ENCODE results near the gene PCAT7. TPM values are rescaled to one million over a fixed set of nuclear protein-coding genes. Genes with fewer than 3 reads are reported as not detected.

The PCAT7 gene
- total and polyA plus RNA-seq, 10 of the 15 experiments (the other 5 are each of a cell fraction or from before 2014, with no cell fraction given) = 0.04 TPM; not detected in 9

DNA sequence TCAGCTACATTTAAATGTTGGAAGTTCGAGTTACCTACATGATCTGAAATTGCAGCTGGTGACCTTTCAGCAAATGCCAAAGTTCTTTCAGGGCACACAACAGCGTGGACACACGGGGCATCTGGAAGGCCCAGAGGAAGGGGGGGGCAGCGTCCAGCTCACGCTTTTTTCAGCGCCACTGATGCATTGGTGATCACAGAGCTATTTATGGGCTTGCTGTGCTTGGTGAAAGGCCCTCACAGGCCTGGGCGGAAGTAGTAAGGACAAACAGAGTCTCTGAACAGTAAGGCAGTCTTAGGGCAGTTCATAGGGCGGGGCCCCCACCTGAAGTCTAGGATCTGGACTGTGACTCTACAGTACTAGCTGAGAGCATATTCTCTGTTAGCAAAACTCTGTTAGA is 45.4 kb downstream of the PCAT7 start:
- Histone ChIP-seq H3K9ac (ENCODE audit: control insufficient read depth, insufficient read depth, low read length) (no peak overlapping the region), H2AFZ (ENCODE audit: control insufficient read depth, low read depth, low read length) (no peak overlapping the region), H3K36me3 (ENCODE audit: control insufficient read depth in 2 of 2, insufficient read depth in 2 of 2, low read length in 1 of 2) (no peaks in the 10 kb centered on the region), H3K9me3 (replicated peaks; ENCODE audit: control insufficient read depth, insufficient read depth, low read length) (no peaks in the 10 kb centered on the region), H3K4me2 (ENCODE audit: control insufficient read depth, insufficient read depth) (no peak overlapping the region), H3K27me3 (replicated peaks in 1 of 2; ENCODE audit: control insufficient read depth in 2 of 2, insufficient read depth in 2 of 2, low read length in 1 of 2) (no peaks in the 10 kb centered on the region), H3K79me2 (ENCODE audit: control insufficient read depth, insufficient read depth, low read length) (no peaks in the 10 kb centered on the region), H3K27ac (ENCODE audit: control insufficient read depth, insufficient read depth) (no peak overlapping the region), H3K4me3 (no peak overlapping the region), H3K4me1 (ENCODE audit: control insufficient read depth, insufficient read depth, low read length) (no peaks in the 10 kb centered on the region), H4K20me1 (ENCODE audit: control insufficient read depth, insufficient read depth) (no peaks in the 10 kb centered on the region)
- POLR2A ChIA-PET = no interaction called here
- CTCF ChIA-PET = interaction anchor here (0.6 to 1.3 kb wide), 5 partner anchors 14 to 82 kb away, joined by 3 to 7 read pairs (median 3); partner anchors contain the start of gene PCAT7
- ATAC-seq (no peak), FAIRE-seq (no peak), DNase-seq (ENCODE audit: low read depth, low spot score) (no peak)
- 46% methylated on average over 8 of the region's 8 CpGs for WGBS (ENCODE audit: insufficient coverage, insufficient replicate concordance, low lambda C conversion rate, missing lambda C conversion rate)
- in situ Hi-C loops (cut with MboI) = no loop called here
- RAD21 ChIA-PET (ENCODE audit: unreplicated experiment) = interaction anchor here (2.0 kb wide), 1 partner anchor 45 kb away, joined by 6 read pairs; the partner anchor contains the start of gene PCAT7
- intact Hi-C loops (cut with micrococcal nuclease; ENCODE audit: unreplicated experiment) = no loop called here
- no TSS peak for BruUV-seq (replicated peaks)
- SMC1A ChIA-PET (ENCODE audit: uncharacterized antibody, unreplicated experiment) = interaction anchor here (0.8 to 1.0 kb wide), 2 partner anchors 20 to 46 kb away, joined by 3 to 4 read pairs; partner anchors contain the start of gene PCAT7
- TF ChIP-seq HDAC6 (IDR thresholded peaks at IDR 0.05; ENCODE audit: unreplicated experiment) (no peak), FOS (IDR thresholded peaks at IDR 0.05; ENCODE audit: borderline replicate concordance, extremely low read depth, insufficient read length) (no peak), USF1 (IDR thresholded peaks at IDR 0.05; ENCODE audit: borderline replicate concordance, extremely low read length, insufficient read depth, low read depth, low read length) (no peak), NFXL1 (IDR thresholded peaks at IDR 0.05; ENCODE audit: borderline replicate concordance) (no peak), SUZ12 (IDR thresholded peaks at IDR 0.05; ENCODE audit: unreplicated experiment) (no peak), NR2F1 (conservative IDR thresholded peaks at IDR 0.05) (no peak), HDAC2 (IDR thresholded peaks at IDR 0.05) (no peak), IKZF1 (conservative IDR thresholded peaks at IDR 0.05) (no peak), SMC3 (IDR thresholded peaks at IDR 0.05; ENCODE audit: borderline replicate concordance, low read length) (no peak), FOXK2 (IDR thresholded peaks at IDR 0.05) (no peak), ZNF592 (IDR thresholded peaks at IDR 0.05) (no peak), JUND (IDR thresholded peaks at IDR 0.05; ENCODE audit: low read depth, low read length) (no peak), BRCA1 (IDR thresholded peaks at IDR 0.05; ENCODE audit: low read depth, low read length) (no peak), ZSCAN29 (IDR thresholded peaks at IDR 0.05) (no peak)
- TF ChIP-seq, protein P1, sequence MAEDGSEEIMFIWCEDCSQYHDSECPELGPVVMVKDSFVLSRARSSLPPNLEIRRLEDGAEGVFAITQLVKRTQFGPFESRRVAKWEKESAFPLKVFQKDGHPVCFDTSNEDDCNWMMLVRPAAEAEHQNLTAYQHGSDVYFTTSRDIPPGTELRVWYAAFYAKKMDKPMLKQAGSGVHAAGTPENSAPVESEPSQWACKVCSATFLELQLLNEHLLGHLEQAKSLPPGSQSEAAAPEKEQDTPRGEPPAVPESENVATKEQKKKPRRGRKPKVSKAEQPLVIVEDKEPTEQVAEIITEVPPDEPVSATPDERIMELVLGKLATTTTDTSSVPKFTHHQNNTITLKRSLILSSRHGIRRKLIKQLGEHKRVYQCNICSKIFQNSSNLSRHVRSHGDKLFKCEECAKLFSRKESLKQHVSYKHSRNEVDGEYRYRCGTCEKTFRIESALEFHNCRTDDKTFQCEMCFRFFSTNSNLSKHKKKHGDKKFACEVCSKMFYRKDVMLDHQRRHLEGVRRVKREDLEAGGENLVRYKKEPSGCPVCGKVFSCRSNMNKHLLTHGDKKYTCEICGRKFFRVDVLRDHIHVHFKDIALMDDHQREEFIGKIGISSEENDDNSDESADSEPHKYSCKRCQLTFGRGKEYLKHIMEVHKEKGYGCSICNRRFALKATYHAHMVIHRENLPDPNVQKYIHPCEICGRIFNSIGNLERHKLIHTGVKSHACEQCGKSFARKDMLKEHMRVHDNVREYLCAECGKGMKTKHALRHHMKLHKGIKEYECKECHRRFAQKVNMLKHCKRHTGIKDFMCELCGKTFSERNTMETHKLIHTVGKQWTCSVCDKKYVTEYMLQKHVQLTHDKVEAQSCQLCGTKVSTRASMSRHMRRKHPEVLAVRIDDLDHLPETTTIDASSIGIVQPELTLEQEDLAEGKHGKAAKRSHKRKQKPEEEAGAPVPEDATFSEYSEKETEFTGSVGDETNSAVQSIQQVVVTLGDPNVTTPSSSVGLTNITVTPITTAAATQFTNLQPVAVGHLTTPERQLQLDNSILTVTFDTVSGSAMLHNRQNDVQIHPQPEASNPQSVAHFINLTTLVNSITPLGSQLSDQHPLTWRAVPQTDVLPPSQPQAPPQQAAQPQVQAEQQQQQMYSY (CRISPR knock-in tag; IDR thresholded peaks at IDR 0.05) = no peak

All from GM12878 (cell line).